Measurements from ENCODE around the gene ITPA.

DNA sequence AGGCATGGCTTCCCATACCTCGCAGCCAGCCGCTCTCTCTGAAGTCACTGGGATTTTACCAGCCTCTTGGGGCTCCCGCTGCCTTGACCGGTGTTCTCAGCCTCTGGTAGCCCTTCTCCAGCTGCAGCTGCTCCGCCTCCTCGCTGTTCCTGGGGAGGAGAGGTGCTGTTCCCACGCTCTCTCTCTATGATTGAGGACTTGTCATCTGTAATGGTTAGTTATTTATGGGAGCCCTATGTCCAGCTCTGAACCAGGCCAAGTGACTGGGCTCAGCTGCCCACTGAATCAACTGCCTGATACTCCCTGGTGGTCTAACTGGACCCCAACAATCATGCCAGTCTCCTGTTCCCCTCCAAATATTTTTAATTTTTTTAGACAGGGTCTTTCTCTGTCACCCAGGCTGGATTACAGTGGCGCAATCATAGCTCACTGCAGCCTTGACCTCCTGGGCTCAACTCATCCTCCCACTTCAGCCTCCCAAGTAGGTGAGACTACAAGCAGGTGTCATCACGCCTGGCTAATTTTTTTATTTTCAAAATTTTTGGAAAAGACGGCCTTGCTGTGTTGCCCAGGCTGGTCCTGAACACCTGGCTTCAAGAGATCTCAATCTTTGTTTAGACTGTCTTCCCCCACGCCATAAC lies 34.5 kb downstream of the ITPA start:
- no peak for TF ChIP-seq RBBP5 (conservative IDR thresholded peaks at IDR 0.05)
- TF ChIP-seq BACH1 (IDR thresholded peaks at IDR 0.05; ENCODE audit: borderline replicate concordance) = no peak
- TF ChIP-seq, protein P1, sequence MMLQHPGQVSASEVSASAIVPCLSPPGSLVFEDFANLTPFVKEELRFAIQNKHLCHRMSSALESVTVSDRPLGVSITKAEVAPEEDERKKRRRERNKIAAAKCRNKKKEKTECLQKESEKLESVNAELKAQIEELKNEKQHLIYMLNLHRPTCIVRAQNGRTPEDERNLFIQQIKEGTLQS (IDR thresholded peaks at IDR 0.05; ENCODE audit: borderline replicate concordance, extremely low read depth, low read depth, low read length) = no peak
- no peak for TF ChIP-seq EP300 (IDR thresholded peaks at IDR 0.05; ENCODE audit: borderline replicate concordance in 1 of 2, control insufficient read depth in 1 of 2, low read depth in 2 of 2, low read length in 2 of 2)
- TF ChIP-seq, protein P2, sequence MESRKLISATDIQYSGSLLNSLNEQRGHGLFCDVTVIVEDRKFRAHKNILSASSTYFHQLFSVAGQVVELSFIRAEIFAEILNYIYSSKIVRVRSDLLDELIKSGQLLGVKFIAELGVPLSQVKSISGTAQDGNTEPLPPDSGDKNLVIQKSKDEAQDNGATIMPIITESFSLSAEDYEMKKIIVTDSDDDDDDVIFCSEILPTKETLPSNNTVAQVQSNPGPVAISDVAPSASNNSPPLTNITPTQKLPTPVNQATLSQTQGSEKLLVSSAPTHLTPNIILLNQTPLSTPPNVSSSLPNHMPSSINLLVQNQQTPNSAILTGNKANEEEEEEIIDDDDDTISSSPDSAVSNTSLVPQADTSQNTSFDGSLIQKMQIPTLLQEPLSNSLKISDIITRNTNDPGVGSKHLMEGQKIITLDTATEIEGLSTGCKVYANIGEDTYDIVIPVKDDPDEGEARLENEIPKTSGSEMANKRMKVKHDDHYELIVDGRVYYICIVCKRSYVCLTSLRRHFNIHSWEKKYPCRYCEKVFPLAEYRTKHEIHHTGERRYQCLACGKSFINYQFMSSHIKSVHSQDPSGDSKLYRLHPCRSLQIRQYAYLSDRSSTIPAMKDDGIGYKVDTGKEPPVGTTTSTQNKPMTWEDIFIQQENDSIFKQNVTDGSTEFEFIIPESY (IDR thresholded peaks at IDR 0.05) = no peak
- TF ChIP-seq, protein P3, sequence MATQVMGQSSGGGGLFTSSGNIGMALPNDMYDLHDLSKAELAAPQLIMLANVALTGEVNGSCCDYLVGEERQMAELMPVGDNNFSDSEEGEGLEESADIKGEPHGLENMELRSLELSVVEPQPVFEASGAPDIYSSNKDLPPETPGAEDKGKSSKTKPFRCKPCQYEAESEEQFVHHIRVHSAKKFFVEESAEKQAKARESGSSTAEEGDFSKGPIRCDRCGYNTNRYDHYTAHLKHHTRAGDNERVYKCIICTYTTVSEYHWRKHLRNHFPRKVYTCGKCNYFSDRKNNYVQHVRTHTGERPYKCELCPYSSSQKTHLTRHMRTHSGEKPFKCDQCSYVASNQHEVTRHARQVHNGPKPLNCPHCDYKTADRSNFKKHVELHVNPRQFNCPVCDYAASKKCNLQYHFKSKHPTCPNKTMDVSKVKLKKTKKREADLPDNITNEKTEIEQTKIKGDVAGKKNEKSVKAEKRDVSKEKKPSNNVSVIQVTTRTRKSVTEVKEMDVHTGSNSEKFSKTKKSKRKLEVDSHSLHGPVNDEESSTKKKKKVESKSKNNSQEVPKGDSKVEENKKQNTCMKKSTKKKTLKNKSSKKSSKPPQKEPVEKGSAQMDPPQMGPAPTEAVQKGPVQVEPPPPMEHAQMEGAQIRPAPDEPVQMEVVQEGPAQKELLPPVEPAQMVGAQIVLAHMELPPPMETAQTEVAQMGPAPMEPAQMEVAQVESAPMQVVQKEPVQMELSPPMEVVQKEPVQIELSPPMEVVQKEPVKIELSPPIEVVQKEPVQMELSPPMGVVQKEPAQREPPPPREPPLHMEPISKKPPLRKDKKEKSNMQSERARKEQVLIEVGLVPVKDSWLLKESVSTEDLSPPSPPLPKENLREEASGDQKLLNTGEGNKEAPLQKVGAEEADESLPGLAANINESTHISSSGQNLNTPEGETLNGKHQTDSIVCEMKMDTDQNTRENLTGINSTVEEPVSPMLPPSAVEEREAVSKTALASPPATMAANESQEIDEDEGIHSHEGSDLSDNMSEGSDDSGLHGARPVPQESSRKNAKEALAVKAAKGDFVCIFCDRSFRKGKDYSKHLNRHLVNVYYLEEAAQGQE (IDR thresholded peaks at IDR 0.05; ENCODE audit: low read depth, low read length) = no peak
- TF ChIP-seq ATF7 (IDR thresholded peaks at IDR 0.05; ENCODE audit: low read depth) = no peak
- no peak for TF ChIP-seq SUZ12 (IDR thresholded peaks at IDR 0.05; ENCODE audit: unreplicated experiment)
- no peak for TF ChIP-seq MYC (IDR thresholded peaks at IDR 0.05; ENCODE audit: insufficient read depth, insufficient read length, insufficient replicate concordance, low read length, severe bottlenecking)
- no peak for TF ChIP-seq RAD21 (IDR thresholded peaks at IDR 0.05; ENCODE audit: insufficient read depth, low read depth, low read length)
- no peak for TF ChIP-seq TBL1XR1 (IDR thresholded peaks at IDR 0.05; ENCODE audit: low read depth, low read length)
- no peak for TF ChIP-seq JUND (IDR thresholded peaks at IDR 0.05; ENCODE audit: low read depth, low read length)
